GM12878 (cell line): ENCODE measurements around the gene DIDO1.

Source experiments
- CEBPB ChIP-seq, 2 experiments: fragments of 150-350 bp in 1 of 2; IDR thresholded peaks; 2 replicates each; pipeline ENCODE4 v1.6.1; 2012 to 2014; ENCODE audit warnings: low read depth in 2 of 2, low read length in 2 of 2, borderline replicate concordance in 1 of 2, inconsistent platforms in 1 of 2
- MLLT1 ChIP-seq: fragments of 450-650 bp; IDR thresholded peaks from 2 replicates; pipeline ENCODE4 v1.6.1; 2016; ENCODE audit warnings: mild to moderate bottlenecking
- NFXL1 ChIP-seq: fragments of 450-650 bp; IDR thresholded peaks from 2 replicates; pipeline ENCODE4 v1.6.1; 2017; ENCODE audit warnings: antibody characterized with exemption, mild to moderate bottlenecking, borderline replicate concordance
- NFYA ChIP-seq: IDR thresholded peaks from 2 replicates; pipeline ENCODE4 v1.6.1; 2011; ENCODE audit warnings: low read depth, mild to moderate bottlenecking, low read length, improper control_type of control experiment, borderline replicate concordance
- NRF1 ChIP-seq: conservative IDR thresholded peaks from 2 replicates; pipeline ENCODE4 v1.6.1; 2011; ENCODE audit warnings: mild to moderate bottlenecking, low read depth, low read length, improper control_type of control experiment
- POLR2A ChIP-seq: IDR thresholded peaks from 2 replicates; pipeline ENCODE4 v1.6.1; 2011; ENCODE audit warnings: low read depth, mild to moderate bottlenecking, low read length
- RAD21 ChIP-seq: IDR thresholded peaks from 2 replicates; pipeline ENCODE4 v1.6.1; 2011; ENCODE audit warnings: mild to moderate bottlenecking, low read depth, low read length, moderate library complexity; ENCODE audit not compliant: insufficient read depth
- TF ChIP-seq, protein P1 (sequence below), 3 experiments: IDR thresholded peaks in 2 of 3; conservative IDR thresholded peaks in 1 of 3; 2 replicates each; pipeline ENCODE4 v1.5.1; 2011; ENCODE audit warnings: low read depth in 3 of 3, low read length in 3 of 3, mild to moderate bottlenecking in 3 of 3, control low read depth in 2 of 3, moderate library complexity in 2 of 3, inconsistent platforms in 1 of 3, mixed read lengths in 1 of 3; ENCODE audit not compliant: control insufficient read depth in 2 of 3, insufficient read depth in 1 of 3; ENCODE audit errors: extremely low read depth in 1 of 3

GRCh38 chr20:62925420-62926228 is 681 bp downstream of the DIDO1 start:
- TF ChIP-seq, protein P1, sequence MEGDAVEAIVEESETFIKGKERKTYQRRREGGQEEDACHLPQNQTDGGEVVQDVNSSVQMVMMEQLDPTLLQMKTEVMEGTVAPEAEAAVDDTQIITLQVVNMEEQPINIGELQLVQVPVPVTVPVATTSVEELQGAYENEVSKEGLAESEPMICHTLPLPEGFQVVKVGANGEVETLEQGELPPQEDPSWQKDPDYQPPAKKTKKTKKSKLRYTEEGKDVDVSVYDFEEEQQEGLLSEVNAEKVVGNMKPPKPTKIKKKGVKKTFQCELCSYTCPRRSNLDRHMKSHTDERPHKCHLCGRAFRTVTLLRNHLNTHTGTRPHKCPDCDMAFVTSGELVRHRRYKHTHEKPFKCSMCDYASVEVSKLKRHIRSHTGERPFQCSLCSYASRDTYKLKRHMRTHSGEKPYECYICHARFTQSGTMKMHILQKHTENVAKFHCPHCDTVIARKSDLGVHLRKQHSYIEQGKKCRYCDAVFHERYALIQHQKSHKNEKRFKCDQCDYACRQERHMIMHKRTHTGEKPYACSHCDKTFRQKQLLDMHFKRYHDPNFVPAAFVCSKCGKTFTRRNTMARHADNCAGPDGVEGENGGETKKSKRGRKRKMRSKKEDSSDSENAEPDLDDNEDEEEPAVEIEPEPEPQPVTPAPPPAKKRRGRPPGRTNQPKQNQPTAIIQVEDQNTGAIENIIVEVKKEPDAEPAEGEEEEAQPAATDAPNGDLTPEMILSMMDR (IDR thresholded peaks at IDR 0.05 in 2 of 3, conservative IDR thresholded peaks at IDR 0.05 in 1 of 3; ENCODE audit: control insufficient read depth in 2 of 3, extremely low read depth in 1 of 3, insufficient read depth in 1 of 3, low read depth in 3 of 3, low read length in 3 of 3) = no peak
- TF ChIP-seq MLLT1 (0 out of 2 replicates have a peak, but pooled peaks have one; percentile 55), CEBPB (IDR thresholded peaks at IDR 0.05; ENCODE audit: borderline replicate concordance in 1 of 2, low read depth in 2 of 2, low read length in 2 of 2) (no peak), RAD21 (no peak), NFXL1 (no peak), POLR2A (peak; percentile 77), NFYA (no peak), NRF1 (no peak)
